HepG2 (cell line): ENCODE results near the gene ENGASE. TPM values are rescaled to one million over a fixed set of nuclear protein-coding genes. Genes with fewer than 3 reads are reported as not detected.

Experiments used
- BHLHE40 ChIP-seq: IDR thresholded peaks from 2 replicates; pipeline ENCODE4 v1.6.1; 2011; ENCODE audit warnings: low read length, improper control_type of control experiment
- CENPT ChIP-seq: sonication (generic); formaldehyde crosslinking; IDR thresholded peaks from 2 replicates; pipeline ENCODE4 v1.8.0; 2022; ENCODE audit warnings: low read depth, mild to moderate bottlenecking, moderate library complexity, missing genetic modification reagents
- KAT2B ChIP-seq: fragments of 150-350 bp; IDR thresholded peaks from 2 replicates; pipeline ENCODE4 v1.6.1; 2014; ENCODE audit warnings: low read depth, low read length, borderline replicate concordance
- NAIF1 ChIP-seq: sonication (generic); formaldehyde crosslinking; IDR thresholded peaks from 2 replicates; pipeline ENCODE4 v1.5.0; 2020; ENCODE audit warnings: mild to moderate bottlenecking, missing genetic modification reagents, borderline replicate concordance
- NFYC ChIP-seq: IDR thresholded peaks from 2 replicates; pipeline ENCODE4 v1.6.1; 2016; ENCODE audit warnings: missing genetic modification reagents, missing compliant biosample characterization
- REPIN1 ChIP-seq: sonication (generic); formaldehyde crosslinking; IDR thresholded peaks from 2 replicates; pipeline ENCODE4 v1.8.0; 2022; ENCODE audit warnings: missing genetic modification reagents, low read depth, mild to moderate bottlenecking, borderline replicate concordance
- SP2 ChIP-seq: sonication (generic); formaldehyde crosslinking; IDR thresholded peaks from 2 replicates; pipeline ENCODE4 v1.5.1; 2020; ENCODE audit warnings: mild to moderate bottlenecking, missing genetic modification reagents
- ZKSCAN8 ChIP-seq: IDR thresholded peaks from 2 replicates; pipeline ENCODE4 v1.6.1; 2016; ENCODE audit warnings: borderline replicate concordance, missing genetic modification reagents, missing compliant biosample characterization
- ZNF253 ChIP-seq: sonication (generic); formaldehyde crosslinking; IDR thresholded peaks from 2 replicates; pipeline ENCODE4 v1.8.0; 2022; ENCODE audit warnings: mild to moderate bottlenecking, missing genetic modification reagents, borderline replicate concordance
- ZNF768 ChIP-seq: sonication (generic); formaldehyde crosslinking; IDR thresholded peaks from 2 replicates; pipeline ENCODE4 v1.4.0; 2020; ENCODE audit warnings: missing genetic modification reagents
- polyA plus RNA-seq, 8 experiments: library from polyadenylated mRNA; depleted of rRNA in 3 of 8; stranded (reverse) in 7 of 8; unstranded in 1 of 8; fragments of >200 nt; fragmentation: Illumina TruSeq in 4 of 8; extraction: Trizol in 4 of 8; gene quantifications; 2 replicates each; pipeline versions ENCODE4 v1.2.1 to v1.2.3, GENCODE V29; 2011 to 2016; ENCODE audit warnings: low read depth in 4 of 8, missing spikeins in 1 of 8, mixed read lengths in 1 of 8; ENCODE audit not compliant: insufficient read depth in 1 of 8
- total RNA-seq, 5 experiments: library from RNA; depleted of rRNA; stranded (reverse); fragments of >200 nt; fragmentation: Illumina TruSeq; extraction: Trizol; gene quantifications; 2 replicates each; pipeline ENCODE4 v1.2.3, GENCODE V29; 2016; ENCODE audit warnings: low read depth in 1 of 5
- TF ChIP-seq, protein P1 (sequence below): sonication (generic); formaldehyde crosslinking; IDR thresholded peaks from 2 replicates; pipeline ENCODE4 v1.4.0; 2020; ENCODE audit warnings: missing genetic modification reagents, borderline replicate concordance
- TF ChIP-seq, protein P2 (sequence below): sonication (generic); formaldehyde crosslinking; IDR thresholded peaks from 2 replicates; pipeline ENCODE4 v1.4.0; 2020; ENCODE audit warnings: missing genetic modification reagents, borderline replicate concordance
- TF ChIP-seq, protein P3 (sequence below): IDR thresholded peaks from 2 replicates; pipeline ENCODE4 v1.4.0; 2020; ENCODE audit warnings: mild to moderate bottlenecking, missing genetic modification reagents
- TF ChIP-seq, protein P4 (sequence below): sonication (generic); IDR thresholded peaks from 2 replicates; pipeline ENCODE4 v1.6.1; 2016; ENCODE audit warnings: low read depth, borderline replicate concordance
- TF ChIP-seq, protein P5 (sequence below): fragments of 450-650 bp; IDR thresholded peaks from 2 replicates; pipeline ENCODE4 v1.6.1; 2016

Gene ENGASE
- total and polyA plus RNA-seq, 2 of the 13 experiments (the other 11 are each of a cell fraction or from before 2014, with no cell fraction given): 10.6 to 18.1 TPM

DNA sequence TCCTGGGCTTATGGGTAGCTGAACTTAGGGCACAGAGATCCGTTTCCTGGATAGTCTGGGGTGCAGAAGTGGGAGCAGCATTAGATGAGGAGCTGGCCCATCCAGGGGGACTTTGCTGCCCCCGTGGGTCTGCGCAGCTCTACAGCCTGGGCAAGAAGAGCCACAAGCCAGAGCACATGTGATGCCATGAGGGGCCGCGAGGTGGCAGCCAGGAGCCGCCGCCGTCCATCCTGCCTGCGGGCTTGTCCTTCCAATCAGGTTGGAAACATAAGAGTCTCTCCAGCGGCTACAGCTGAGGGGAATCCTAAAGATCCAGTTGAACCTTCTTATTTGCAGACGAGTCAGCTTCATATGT lies 28.8 kb upstream of the ENGASE start (continued):
- TF ChIP-seq, protein P1, sequence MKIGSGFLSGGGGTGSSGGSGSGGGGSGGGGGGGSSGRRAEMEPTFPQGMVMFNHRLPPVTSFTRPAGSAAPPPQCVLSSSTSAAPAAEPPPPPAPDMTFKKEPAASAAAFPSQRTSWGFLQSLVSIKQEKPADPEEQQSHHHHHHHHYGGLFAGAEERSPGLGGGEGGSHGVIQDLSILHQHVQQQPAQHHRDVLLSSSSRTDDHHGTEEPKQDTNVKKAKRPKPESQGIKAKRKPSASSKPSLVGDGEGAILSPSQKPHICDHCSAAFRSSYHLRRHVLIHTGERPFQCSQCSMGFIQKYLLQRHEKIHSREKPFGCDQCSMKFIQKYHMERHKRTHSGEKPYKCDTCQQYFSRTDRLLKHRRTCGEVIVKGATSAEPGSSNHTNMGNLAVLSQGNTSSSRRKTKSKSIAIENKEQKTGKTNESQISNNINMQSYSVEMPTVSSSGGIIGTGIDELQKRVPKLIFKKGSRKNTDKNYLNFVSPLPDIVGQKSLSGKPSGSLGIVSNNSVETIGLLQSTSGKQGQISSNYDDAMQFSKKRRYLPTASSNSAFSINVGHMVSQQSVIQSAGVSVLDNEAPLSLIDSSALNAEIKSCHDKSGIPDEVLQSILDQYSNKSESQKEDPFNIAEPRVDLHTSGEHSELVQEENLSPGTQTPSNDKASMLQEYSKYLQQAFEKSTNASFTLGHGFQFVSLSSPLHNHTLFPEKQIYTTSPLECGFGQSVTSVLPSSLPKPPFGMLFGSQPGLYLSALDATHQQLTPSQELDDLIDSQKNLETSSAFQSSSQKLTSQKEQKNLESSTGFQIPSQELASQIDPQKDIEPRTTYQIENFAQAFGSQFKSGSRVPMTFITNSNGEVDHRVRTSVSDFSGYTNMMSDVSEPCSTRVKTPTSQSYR (CRISPR knock-in tag): no peak
- TF ChIP-seq ZNF768 (CRISPR knock-in tag) (peak; percentile 35; the same call in 1 of the 2 replicates), SP2 (no peak), NFYC (CRISPR knock-in tag) (no peak), NAIF1 (CRISPR knock-in tag) (no peak), ZKSCAN8 (CRISPR knock-in tag) (no peak), REPIN1 (0 out of 2 replicates have a peak, but pooled peaks have one; percentile 37), ZNF253 (no peak), KAT2B (no peak), CENPT (CRISPR knock-in tag) (no peak), BHLHE40 (0 out of 2 replicates have a peak, but pooled peaks have one; percentile 16)
- TF ChIP-seq, protein P2, sequence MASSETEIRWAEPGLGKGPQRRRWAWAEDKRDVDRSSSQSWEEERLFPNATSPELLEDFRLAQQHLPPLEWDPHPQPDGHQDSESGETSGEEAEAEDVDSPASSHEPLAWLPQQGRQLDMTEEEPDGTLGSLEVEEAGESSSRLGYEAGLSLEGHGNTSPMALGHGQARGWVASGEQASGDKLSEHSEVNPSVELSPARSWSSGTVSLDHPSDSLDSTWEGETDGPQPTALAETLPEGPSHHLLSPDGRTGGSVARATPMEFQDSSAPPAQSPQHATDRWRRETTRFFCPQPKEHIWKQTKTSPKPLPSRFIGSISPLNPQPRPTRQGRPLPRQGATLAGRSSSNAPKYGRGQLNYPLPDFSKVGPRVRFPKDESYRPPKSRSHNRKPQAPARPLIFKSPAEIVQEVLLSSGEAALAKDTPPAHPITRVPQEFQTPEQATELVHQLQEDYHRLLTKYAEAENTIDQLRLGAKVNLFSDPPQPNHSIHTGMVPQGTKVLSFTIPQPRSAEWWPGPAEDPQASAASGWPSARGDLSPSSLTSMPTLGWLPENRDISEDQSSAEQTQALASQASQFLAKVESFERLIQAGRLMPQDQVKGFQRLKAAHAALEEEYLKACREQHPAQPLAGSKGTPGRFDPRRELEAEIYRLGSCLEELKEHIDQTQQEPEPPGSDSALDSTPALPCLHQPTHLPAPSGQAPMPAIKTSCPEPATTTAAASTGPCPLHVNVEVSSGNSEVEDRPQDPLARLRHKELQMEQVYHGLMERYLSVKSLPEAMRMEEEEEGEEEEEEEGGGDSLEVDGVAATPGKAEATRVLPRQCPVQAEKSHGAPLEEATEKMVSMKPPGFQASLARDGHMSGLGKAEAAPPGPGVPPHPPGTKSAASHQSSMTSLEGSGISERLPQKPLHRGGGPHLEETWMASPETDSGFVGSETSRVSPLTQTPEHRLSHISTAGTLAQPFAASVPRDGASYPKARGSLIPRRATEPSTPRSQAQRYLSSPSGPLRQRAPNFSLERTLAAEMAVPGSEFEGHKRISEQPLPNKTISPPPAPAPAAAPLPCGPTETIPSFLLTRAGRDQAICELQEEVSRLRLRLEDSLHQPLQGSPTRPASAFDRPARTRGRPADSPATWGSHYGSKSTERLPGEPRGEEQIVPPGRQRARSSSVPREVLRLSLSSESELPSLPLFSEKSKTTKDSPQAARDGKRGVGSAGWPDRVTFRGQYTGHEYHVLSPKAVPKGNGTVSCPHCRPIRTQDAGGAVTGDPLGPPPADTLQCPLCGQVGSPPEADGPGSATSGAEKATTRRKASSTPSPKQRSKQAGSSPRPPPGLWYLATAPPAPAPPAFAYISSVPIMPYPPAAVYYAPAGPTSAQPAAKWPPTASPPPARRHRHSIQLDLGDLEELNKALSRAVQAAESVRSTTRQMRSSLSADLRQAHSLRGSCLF (CRISPR knock-in tag): no peak
- TF ChIP-seq, protein P3, sequence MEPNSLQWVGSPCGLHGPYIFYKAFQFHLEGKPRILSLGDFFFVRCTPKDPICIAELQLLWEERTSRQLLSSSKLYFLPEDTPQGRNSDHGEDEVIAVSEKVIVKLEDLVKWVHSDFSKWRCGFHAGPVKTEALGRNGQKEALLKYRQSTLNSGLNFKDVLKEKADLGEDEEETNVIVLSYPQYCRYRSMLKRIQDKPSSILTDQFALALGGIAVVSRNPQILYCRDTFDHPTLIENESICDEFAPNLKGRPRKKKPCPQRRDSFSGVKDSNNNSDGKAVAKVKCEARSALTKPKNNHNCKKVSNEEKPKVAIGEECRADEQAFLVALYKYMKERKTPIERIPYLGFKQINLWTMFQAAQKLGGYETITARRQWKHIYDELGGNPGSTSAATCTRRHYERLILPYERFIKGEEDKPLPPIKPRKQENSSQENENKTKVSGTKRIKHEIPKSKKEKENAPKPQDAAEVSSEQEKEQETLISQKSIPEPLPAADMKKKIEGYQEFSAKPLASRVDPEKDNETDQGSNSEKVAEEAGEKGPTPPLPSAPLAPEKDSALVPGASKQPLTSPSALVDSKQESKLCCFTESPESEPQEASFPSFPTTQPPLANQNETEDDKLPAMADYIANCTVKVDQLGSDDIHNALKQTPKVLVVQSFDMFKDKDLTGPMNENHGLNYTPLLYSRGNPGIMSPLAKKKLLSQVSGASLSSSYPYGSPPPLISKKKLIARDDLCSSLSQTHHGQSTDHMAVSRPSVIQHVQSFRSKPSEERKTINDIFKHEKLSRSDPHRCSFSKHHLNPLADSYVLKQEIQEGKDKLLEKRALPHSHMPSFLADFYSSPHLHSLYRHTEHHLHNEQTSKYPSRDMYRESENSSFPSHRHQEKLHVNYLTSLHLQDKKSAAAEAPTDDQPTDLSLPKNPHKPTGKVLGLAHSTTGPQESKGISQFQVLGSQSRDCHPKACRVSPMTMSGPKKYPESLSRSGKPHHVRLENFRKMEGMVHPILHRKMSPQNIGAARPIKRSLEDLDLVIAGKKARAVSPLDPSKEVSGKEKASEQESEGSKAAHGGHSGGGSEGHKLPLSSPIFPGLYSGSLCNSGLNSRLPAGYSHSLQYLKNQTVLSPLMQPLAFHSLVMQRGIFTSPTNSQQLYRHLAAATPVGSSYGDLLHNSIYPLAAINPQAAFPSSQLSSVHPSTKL (CRISPR knock-in tag): peak; percentile 15; the same call in 1 of the 2 replicates
- TF ChIP-seq, protein P4, sequence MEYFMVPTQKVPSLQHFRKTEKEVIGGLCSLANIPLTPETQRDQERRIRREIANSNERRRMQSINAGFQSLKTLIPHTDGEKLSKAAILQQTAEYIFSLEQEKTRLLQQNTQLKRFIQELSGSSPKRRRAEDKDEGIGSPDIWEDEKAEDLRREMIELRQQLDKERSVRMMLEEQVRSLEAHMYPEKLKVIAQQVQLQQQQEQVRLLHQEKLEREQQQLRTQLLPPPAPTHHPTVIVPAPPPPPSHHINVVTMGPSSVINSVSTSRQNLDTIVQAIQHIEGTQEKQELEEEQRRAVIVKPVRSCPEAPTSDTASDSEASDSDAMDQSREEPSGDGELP: peak; percentile 36; the same call in 1 of the 2 replicates
- TF ChIP-seq, protein P5, sequence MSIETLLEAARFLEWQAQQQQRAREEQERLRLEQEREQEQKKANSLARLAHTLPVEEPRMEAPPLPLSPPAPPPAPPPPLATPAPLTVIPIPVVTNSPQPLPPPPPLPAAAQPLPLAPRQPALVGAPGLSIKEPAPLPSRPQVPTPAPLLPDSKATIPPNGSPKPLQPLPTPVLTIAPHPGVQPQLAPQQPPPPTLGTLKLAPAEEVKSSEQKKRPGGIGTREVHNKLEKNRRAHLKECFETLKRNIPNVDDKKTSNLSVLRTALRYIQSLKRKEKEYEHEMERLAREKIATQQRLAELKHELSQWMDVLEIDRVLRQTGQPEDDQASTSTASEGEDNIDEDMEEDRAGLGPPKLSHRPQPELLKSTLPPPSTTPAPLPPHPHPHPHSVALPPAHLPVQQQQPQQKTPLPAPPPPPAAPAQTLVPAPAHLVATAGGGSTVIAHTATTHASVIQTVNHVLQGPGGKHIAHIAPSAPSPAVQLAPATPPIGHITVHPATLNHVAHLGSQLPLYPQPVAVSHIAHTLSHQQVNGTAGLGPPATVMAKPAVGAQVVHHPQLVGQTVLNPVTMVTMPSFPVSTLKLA: peak; percentile 66
